GM23338 (cell line): Measurements from ENCODE around the gene TMEM208. TPM values are rescaled to one million over a fixed set of nuclear protein-coding genes. Genes with fewer than 3 reads are reported as not detected.
A peak's percentile ranks its signal among the peaks of the same experiment; 100 is the strongest.

ENCODE experiments used
- ATAC-seq: fragments of 200-7000 bp; cut with Tn5 transposase; 3 replicates; pipeline ENCODE4 v1.9.1; 2020
- DNase-seq: peaks from one replicate; pipeline ENCODE4 v3.0.0-alpha.2; 2015; ENCODE audit warnings: low spot score
- H2AFZ ChIP-seq: fragments of 200-600 bp; sonication (generic); 2 replicates; pipeline ENCODE4 v1.8.0; 2016; ENCODE audit warnings: antibody characterized with exemption, mild to moderate bottlenecking, moderate library complexity
- H3F3A ChIP-seq: fragments of 200-600 bp; sonication (generic); replicated peaks from 2 replicates; pipeline ENCODE4 v1.8.0; 2017; ENCODE audit warnings: antibody characterized with exemption, mixed run types, low read depth
- H3K27ac ChIP-seq: fragments of 200-600 bp; sonication (generic); 2 replicates; pipeline ENCODE4 v1.6.1; 2016; ENCODE audit warnings: low read depth
- H3K27me3 ChIP-seq: fragments of 200-600 bp; sonication (generic); 2 replicates; pipeline ENCODE4 v1.8.0; 2016; ENCODE audit warnings: mild to moderate bottlenecking, mixed run types, moderate library complexity; ENCODE audit not compliant: insufficient read depth
- H3K36me3 ChIP-seq: fragments of 200-600 bp; sonication (generic); 2 replicates; pipeline ENCODE4 v1.8.0; 2016; ENCODE audit warnings: mild to moderate bottlenecking; ENCODE audit not compliant: insufficient read depth
- H3K4me1 ChIP-seq: fragments of 200-600 bp; sonication (generic); 2 replicates; pipeline ENCODE4 v1.8.0; 2016; ENCODE audit warnings: mild to moderate bottlenecking, moderate library complexity; ENCODE audit not compliant: insufficient read depth
- H3K4me2 ChIP-seq: fragments of 200-600 bp; sonication (generic); 2 replicates; pipeline ENCODE4 v1.7.1; 2017; ENCODE audit warnings: mixed run types
- H3K4me3 ChIP-seq: fragments of 200-600 bp; sonication (generic); 2 replicates; pipeline ENCODE4 v1.6.1; 2016; ENCODE audit warnings: mixed run types
- H3K79me2 ChIP-seq: fragments of 200-600 bp; sonication (generic); replicated peaks from 2 replicates; pipeline ENCODE4 v1.8.0; 2017; ENCODE audit warnings: mild to moderate bottlenecking; ENCODE audit not compliant: insufficient read depth
- H3K9me2 ChIP-seq: fragments of 200-600 bp; sonication (generic); 2 replicates; pipeline ENCODE4 v1.8.0; 2017; ENCODE audit not compliant: insufficient read depth
- H4K20me1 ChIP-seq: fragments of 200-600 bp; sonication (generic); replicated peaks from 2 replicates; pipeline ENCODE4 v1.8.0; 2017; ENCODE audit warnings: mild to moderate bottlenecking; ENCODE audit not compliant: insufficient read depth
- H3K27ac Mint-ChIP-seq: 2 replicates; pipeline ENCODE4 v1.8.0; 2020; ENCODE audit warnings: inconsistent platforms, mild to moderate bottlenecking, moderate library complexity, mixed read lengths
- H3K27me3 Mint-ChIP-seq: 3 replicates; pipeline ENCODE4 v1.8.0; 2022; ENCODE audit warnings: low read depth, mild to moderate bottlenecking, moderate library complexity, mixed read lengths, inconsistent platforms; ENCODE audit not compliant: insufficient read depth, poor library complexity
- H3K36me3 Mint-ChIP-seq: 3 replicates; pipeline ENCODE4 v1.8.0; 2021; ENCODE audit warnings: low read depth, mild to moderate bottlenecking, inconsistent platforms, moderate library complexity, mixed read lengths
- H3K4me1 Mint-ChIP-seq: 3 replicates; pipeline ENCODE4 v1.8.0; 2020; ENCODE audit warnings: mild to moderate bottlenecking, inconsistent platforms, mixed read lengths
- H3K4me3 Mint-ChIP-seq: 3 replicates; pipeline ENCODE4 v1.8.0; 2021; ENCODE audit warnings: moderate library complexity, mild to moderate bottlenecking, inconsistent platforms, mixed read lengths
- H3K9me3 Mint-ChIP-seq: 3 replicates; pipeline ENCODE4 v1.8.0; 2020; ENCODE audit warnings: moderate library complexity, mild to moderate bottlenecking, inconsistent platforms, mixed read lengths
- CREB1 ChIP-seq: fragments of 250-450 bp; sonication (Bioruptor Pico); IDR thresholded peaks from 2 replicates; pipeline ENCODE4 v1.5.0; 2020; ENCODE audit warnings: low read depth, mild to moderate bottlenecking, moderate library complexity
- ETS1 ChIP-seq: IDR thresholded peaks from 2 replicates; pipeline ENCODE4 v1.6.1; 2016; ENCODE audit warnings: antibody characterized with exemption
- EZH2phosphoT487 ChIP-seq: fragments of 200-600 bp; sonication (generic); IDR thresholded peaks from one replicate; pipeline ENCODE4 v1.8.1; 2018; ENCODE audit warnings: antibody characterized with exemption; ENCODE audit not compliant: unreplicated experiment
- JUNB ChIP-seq: IDR thresholded peaks from one replicate; pipeline ENCODE4 v1.6.1; 2016; ENCODE audit warnings: antibody characterized with exemption; ENCODE audit not compliant: unreplicated experiment
- NANOG ChIP-seq: IDR thresholded peaks from 2 replicates; pipeline ENCODE4 v1.6.1; 2016; ENCODE audit warnings: antibody characterized with exemption, borderline replicate concordance
- REST ChIP-seq: IDR thresholded peaks from one replicate; pipeline ENCODE4 v1.6.1; 2018; ENCODE audit warnings: antibody characterized with exemption; ENCODE audit not compliant: unreplicated experiment
- STAT1 ChIP-seq: IDR thresholded peaks from one replicate; pipeline ENCODE4 v1.6.1; 2016; ENCODE audit warnings: antibody characterized with exemption; ENCODE audit not compliant: unreplicated experiment
- ZNF462 ChIP-seq: fragments of 250-450 bp; sonication (Bioruptor Pico); IDR thresholded peaks from 2 replicates; pipeline ENCODE4 v1.5.0; 2020; ENCODE audit warnings: mild to moderate bottlenecking, moderate library complexity
- polyA plus RNA-seq: library from polyadenylated mRNA; unstranded; fragments of >200 nt; fragmentation: Nextera tagmentation; extraction: Ambion mirVana; gene quantifications from 2 replicates; pipeline ENCODE4 v1.2.1, GENCODE V29; 2016
- total RNA-seq: library from RNA; depleted of rRNA; stranded (reverse); fragments of >200 nt; shearing (Covaris generic); gene quantifications from 2 replicates; pipeline ENCODE4 v1.2.3, GENCODE V29; 2014

TMEM208 gene
- total and polyA plus RNA-seq, 2 experiments from 2014 or later = 23.2 to 82.3 TPM

- TF ChIP-seq ZNF462 (CRISPR knock-in tag) = no peak
- no peak for TF ChIP-seq STAT1
- TF ChIP-seq ETS1 = no peak
- TF ChIP-seq NANOG = no peak
- TF ChIP-seq CREB1 = no peak
- TF ChIP-seq EZH2phosphoT487 = no peak
Observed at GRCh38 chr16:67244387-67245185, 17.7 kb downstream of the TMEM208 start (continued).

- Histone ChIP-seq H3K27me3 (peaks cover 24% of the 10 kb centered on the region), H2AFZ (no peak overlapping the region), H4K20me1 (no peaks in the 10 kb centered on the region; the same call in 1 of the 2 replicates), H3F3A (peaks cover 18% of the 10 kb centered on the region), H3K4me1 (peaks cover 33% of the 10 kb centered on the region), H3K4me3 (peak overlapping the region; percentile 89), H3K4me2 (peak overlapping the region; percentile 93), H3K36me3 (no peaks in the 10 kb centered on the region; the same call in 1 of the 2 replicates), H3K79me2 (peaks cover 36% of the 10 kb centered on the region), H3K27ac (peak overlapping the region; percentile 94; the same call in 1 of the 2 replicates), H3K9me2 (no peaks in the 10 kb centered on the region)
- DNase-seq (no peak), ATAC-seq (no peak)
- H3K4me1 Mint-ChIP-seq = peaks cover 53% of the 10 kb centered on the region
- peak overlapping the region; percentile 97 for H3K27ac Mint-ChIP-seq
- H3K9me3 Mint-ChIP-seq = no peaks in the 10 kb centered on the region; the same call in 2 of the 3 replicates
- peak overlapping the region; percentile 90 for H3K4me3 Mint-ChIP-seq
- H3K36me3 Mint-ChIP-seq = peaks cover 5% of the 10 kb centered on the region; the same call in 1 of the 3 replicates
- H3K27me3 Mint-ChIP-seq = peaks cover 31% of the 10 kb centered on the region
- TF ChIP-seq REST (no peak), JUNB (no peak), STAT1 (no peak), CREB1 (no peak)
Observed at GRCh38 chr16:67245186-67245585, 18.3 kb downstream of the TMEM208 start.
